Endodermal cell (in vitro differentiated cells): Measurements from ENCODE around the gene JPT2. TPM values are rescaled to one million over a fixed set of nuclear protein-coding genes. Genes with fewer than 3 reads are reported as not detected.

Experiments
- DNase-seq: peaks from one replicate; pipeline ENCODE4 v3.0.0-alpha.2; 2017
- H3K27ac ChIP-seq: 2 replicates; pipeline ENCODE4 v1.5.1; 2013; ENCODE audit warnings: mild to moderate bottlenecking, low read depth, low read length, moderate library complexity
- H3K27me3 ChIP-seq: 2 replicates; pipeline ENCODE4 v1.6.1; 2013; ENCODE audit warnings: mild to moderate bottlenecking, low read length, moderate library complexity; ENCODE audit not compliant: insufficient read depth, control insufficient read depth, poor library complexity, severe bottlenecking
- H3K36me3 ChIP-seq: 2 replicates; pipeline ENCODE4 v1.7.0; 2013; ENCODE audit warnings: mild to moderate bottlenecking, low read length, moderate library complexity; ENCODE audit not compliant: control insufficient read depth, insufficient read depth
- H3K4me1 ChIP-seq: one replicate; pipeline ENCODE4 v1.7.0; 2013; ENCODE audit warnings: low read length; ENCODE audit not compliant: control insufficient read depth, insufficient read depth
- H3K4me3 ChIP-seq: 2 replicates; pipeline ENCODE4 v1.5.1; 2013; ENCODE audit warnings: mild to moderate bottlenecking, low read length, moderate library complexity
- H3K9ac ChIP-seq: 2 replicates; pipeline ENCODE4 v1.6.1; 2013; ENCODE audit warnings: mild to moderate bottlenecking, low read length, moderate library complexity; ENCODE audit not compliant: poor library complexity, severe bottlenecking; ENCODE audit errors: extremely low read depth
- H3K9me3 ChIP-seq: 2 replicates; pipeline ENCODE4 v1.6.1; 2013; ENCODE audit warnings: mild to moderate bottlenecking, low read length, moderate library complexity; ENCODE audit not compliant: control insufficient read depth
- H3K27ac Mint-ChIP-seq: 2 replicates; pipeline ENCODE4 v1.8.0; 2020; ENCODE audit warnings: mixed read lengths
- H3K27me3 Mint-ChIP-seq: 2 replicates; pipeline ENCODE4 v1.8.0; 2021; ENCODE audit warnings: mild to moderate bottlenecking, mixed read lengths; ENCODE audit not compliant: insufficient read depth
- H3K36me3 Mint-ChIP-seq: 2 replicates; pipeline ENCODE4 v1.8.0; 2020; ENCODE audit warnings: low read depth, mixed read lengths
- H3K4me1 Mint-ChIP-seq: 2 replicates; pipeline ENCODE4 v1.8.0; 2020; ENCODE audit warnings: mixed read lengths
- H3K4me3 Mint-ChIP-seq: 2 replicates; pipeline ENCODE4 v1.8.0; 2020; ENCODE audit warnings: mild to moderate bottlenecking, moderate library complexity, mixed read lengths
- H3K9me3 Mint-ChIP-seq: 2 replicates; pipeline ENCODE4 v1.8.0; 2020; ENCODE audit warnings: mild to moderate bottlenecking, mixed read lengths
- WGBS, 2 experiments: methylation state at CpG; one replicate each; pipeline versions ENCODE4 v1.1.5 to v1.1.7; 2013; ENCODE audit warnings: missing lambda C conversion rate in 2 of 2, mixed read lengths in 1 of 2; ENCODE audit not compliant: insufficient coverage in 1 of 2, insufficient read length in 1 of 2; 5-methylcytosine and 5-hydroxymethylcytosine counted together
- total RNA-seq, 2 donors: library from RNA; stranded (reverse); fragmentation: NEBNext Ultra II Directional in 1 of 2; extraction: Animal tissue kit (Norgen Biotek cat#: 25700) in 1 of 2; gene quantifications; 2 replicates in 1 of 2; 3 replicates in 1 of 2; pipeline ENCODE4 v1.2.1, GENCODE V29; 2021
- TF ChIP-seq, protein P1 (sequence below): fragments of 200-600 bp; sonication (generic); conservative IDR thresholded peaks from 2 replicates; pipeline ENCODE4 v1.5.0; 2021; ENCODE audit warnings: antibody characterized with exemption, mild to moderate bottlenecking

The JPT2 gene
- total RNA-seq, 2 donors from 2014 or later = 161 to 168 TPM

DNA sequence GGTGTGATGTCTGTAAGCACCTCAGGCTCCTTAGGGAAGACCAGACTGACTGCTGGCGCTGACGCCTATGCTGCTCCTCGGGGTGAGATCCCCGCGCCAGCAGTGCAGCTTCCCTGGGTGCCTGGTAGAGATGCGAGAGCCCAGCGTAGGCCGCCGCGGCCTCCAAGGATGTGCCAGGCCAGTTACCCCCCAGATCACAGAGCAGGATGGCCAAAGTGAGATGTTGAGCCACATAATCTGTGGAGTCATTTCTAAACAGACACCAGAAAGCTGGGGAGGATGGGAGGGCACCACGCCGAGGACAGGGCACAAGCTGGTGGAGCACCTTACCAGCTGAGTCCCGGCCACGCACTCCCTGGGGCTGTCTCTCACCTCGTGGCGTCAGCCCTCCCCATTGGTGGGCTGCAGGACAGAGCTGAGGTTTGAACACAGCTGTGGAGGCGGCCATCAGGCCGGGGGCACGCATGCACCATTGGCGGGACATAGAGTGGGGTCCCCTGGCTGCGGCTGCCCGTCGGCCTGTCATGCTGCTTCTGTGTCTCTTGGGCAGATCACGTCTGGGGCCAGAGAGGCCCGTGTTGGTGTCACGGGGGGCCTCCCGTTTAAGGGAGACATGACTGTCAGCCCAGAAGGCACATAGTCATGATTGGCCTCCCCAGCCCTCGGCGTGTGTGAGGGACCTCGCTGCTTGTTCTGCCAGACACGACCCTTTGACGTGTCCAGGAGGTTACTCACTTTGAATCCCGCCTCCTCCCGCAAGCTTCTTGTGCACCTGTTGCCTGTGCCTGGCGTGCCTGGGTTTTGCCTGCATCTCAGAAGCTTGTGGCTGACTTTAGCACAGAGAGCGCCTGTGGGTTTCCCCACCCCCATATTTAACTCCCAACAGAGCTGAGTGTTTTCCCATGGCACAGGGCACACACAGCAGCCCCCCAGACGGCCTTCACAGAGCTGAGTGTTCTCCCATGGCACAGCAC, 49.9 kb downstream of the JPT2 start:
- no peak for DNase-seq
- whole genome bisulfite sequencing, 2 experiments = 94 to 95% methylated on average over 33 to 37 of the region's 37 CpGs
- no peak overlapping the region for H3K4me3 ChIP-seq
- peaks cover 17% of the 10 kb centered on the region for H3K36me3 ChIP-seq
- no peaks in the 10 kb centered on the region for H3K4me1 ChIP-seq
- H3K36me3 Mint-ChIP-seq = peaks cover 33% of the 10 kb centered on the region
- TF ChIP-seq, protein P1, sequence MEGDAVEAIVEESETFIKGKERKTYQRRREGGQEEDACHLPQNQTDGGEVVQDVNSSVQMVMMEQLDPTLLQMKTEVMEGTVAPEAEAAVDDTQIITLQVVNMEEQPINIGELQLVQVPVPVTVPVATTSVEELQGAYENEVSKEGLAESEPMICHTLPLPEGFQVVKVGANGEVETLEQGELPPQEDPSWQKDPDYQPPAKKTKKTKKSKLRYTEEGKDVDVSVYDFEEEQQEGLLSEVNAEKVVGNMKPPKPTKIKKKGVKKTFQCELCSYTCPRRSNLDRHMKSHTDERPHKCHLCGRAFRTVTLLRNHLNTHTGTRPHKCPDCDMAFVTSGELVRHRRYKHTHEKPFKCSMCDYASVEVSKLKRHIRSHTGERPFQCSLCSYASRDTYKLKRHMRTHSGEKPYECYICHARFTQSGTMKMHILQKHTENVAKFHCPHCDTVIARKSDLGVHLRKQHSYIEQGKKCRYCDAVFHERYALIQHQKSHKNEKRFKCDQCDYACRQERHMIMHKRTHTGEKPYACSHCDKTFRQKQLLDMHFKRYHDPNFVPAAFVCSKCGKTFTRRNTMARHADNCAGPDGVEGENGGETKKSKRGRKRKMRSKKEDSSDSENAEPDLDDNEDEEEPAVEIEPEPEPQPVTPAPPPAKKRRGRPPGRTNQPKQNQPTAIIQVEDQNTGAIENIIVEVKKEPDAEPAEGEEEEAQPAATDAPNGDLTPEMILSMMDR = no peak
- H3K9ac ChIP-seq = no peak overlapping the region
- no peak overlapping the region for H3K27ac Mint-ChIP-seq
- H3K4me3 Mint-ChIP-seq = no peak overlapping the region
- H3K27me3 Mint-ChIP-seq = no peaks in the 10 kb centered on the region
- H3K9me3 ChIP-seq = no peaks in the 10 kb centered on the region
- no peaks in the 10 kb centered on the region for H3K4me1 Mint-ChIP-seq
- H3K9me3 Mint-ChIP-seq = no peaks in the 10 kb centered on the region
- H3K27me3 ChIP-seq = no peaks in the 10 kb centered on the region
- no peak overlapping the region for H3K27ac ChIP-seq

DNA sequence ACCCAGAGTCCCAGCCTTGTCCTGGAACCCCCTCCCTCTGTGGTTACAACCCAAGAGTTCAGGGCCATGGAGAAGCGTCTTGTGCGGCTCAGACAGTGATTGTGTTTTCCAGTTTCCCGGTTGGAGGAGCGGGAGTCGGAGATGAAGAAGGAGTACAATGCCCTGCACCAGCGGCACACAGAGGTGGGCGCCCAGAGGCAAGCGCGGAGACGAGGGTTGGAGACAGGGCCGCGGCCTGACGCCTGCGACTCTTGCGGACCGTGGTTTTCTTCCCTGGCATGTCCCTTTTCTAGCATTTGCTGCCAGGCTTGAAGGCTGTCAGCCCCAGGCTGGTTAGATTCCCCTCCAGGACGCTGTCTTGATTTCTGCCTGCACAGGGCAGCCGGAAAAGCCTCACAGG, 50.9 kb downstream of the JPT2 start:
- H3K36me3 ChIP-seq = peaks cover 17% of the 10 kb centered on the region
- TF ChIP-seq, protein P1 = no peak
- Mint-ChIP-seq H3K9me3 (no peaks in the 10 kb centered on the region), H3K27ac (no peak overlapping the region), H3K4me3 (no peak overlapping the region), H3K27me3 (no peaks in the 10 kb centered on the region), H3K36me3 (peaks cover 41% of the 10 kb centered on the region), H3K4me1 (no peaks in the 10 kb centered on the region)
- no peaks in the 10 kb centered on the region for H3K4me1 ChIP-seq
- no peak overlapping the region for H3K27ac ChIP-seq
- H3K9me3 ChIP-seq = no peaks in the 10 kb centered on the region
- WGBS, 2 experiments = 91 to 94% methylated on average over 9 to 18 of the region's 18 CpGs
- no peak overlapping the region for H3K9ac ChIP-seq
- no peaks in the 10 kb centered on the region for H3K27me3 ChIP-seq
- H3K4me3 ChIP-seq = no peak overlapping the region
- no peak for DNase-seq

DNA sequence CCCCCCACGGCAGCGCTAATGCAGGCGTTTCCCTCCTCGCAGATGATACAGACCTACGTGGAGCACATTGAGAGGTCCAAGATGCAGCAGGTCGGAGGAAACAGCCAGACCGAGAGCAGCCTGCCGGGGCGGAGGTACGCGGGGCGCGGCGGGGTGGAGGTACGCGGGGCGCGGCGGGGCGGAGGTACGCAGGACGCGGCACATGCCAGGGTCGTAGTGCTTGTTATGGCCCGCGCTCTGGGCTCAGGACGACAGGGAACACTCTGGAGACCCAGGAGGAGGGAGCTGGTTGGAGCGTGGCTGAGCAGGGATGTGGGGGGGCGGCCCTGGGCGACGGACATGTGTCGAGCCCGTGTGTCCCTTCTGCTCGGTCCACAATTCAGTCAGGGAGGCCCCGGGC, 51.4 kb downstream of the JPT2 start:
- Mint-ChIP-seq H3K9me3 (no peaks in the 10 kb centered on the region), H3K27me3 (no peaks in the 10 kb centered on the region), H3K27ac (no peak overlapping the region), H3K4me1 (no peaks in the 10 kb centered on the region), H3K4me3 (no peak overlapping the region), H3K36me3 (peaks cover 41% of the 10 kb centered on the region)
- H3K36me3 ChIP-seq = peaks cover 16% of the 10 kb centered on the region
- H3K4me3 ChIP-seq = no peak overlapping the region
- no peaks in the 10 kb centered on the region for H3K4me1 ChIP-seq
- H3K27me3 ChIP-seq = no peaks in the 10 kb centered on the region
- TF ChIP-seq, protein P1 = no peak
- no peaks in the 10 kb centered on the region for H3K9me3 ChIP-seq
- 94 to 97% methylated on average over 28 to 32 of the region's 35 CpGs for WGBS, 2 experiments
- DNase-seq = no peak
- no peak overlapping the region for H3K27ac ChIP-seq
- no peak overlapping the region for H3K9ac ChIP-seq
